Neutrophil (primary cell): ENCODE data around the gene TTN.

Experiments used
- H3K27ac ChIP-seq: fragments of 200-600 bp; sonication (generic); 2 replicates; pipeline ENCODE4 v1.5.1; 2016; ENCODE audit warnings: mild to moderate bottlenecking, moderate library complexity
- H3K27me3 ChIP-seq: fragments of 200-600 bp; sonication (generic); 2 replicates; pipeline ENCODE4 v1.6.0; 2016; ENCODE audit warnings: mild to moderate bottlenecking
- H3K36me3 ChIP-seq: fragments of 200-600 bp; sonication (generic); 2 replicates; pipeline ENCODE4 v1.5.1; 2017
- H3K4me1 ChIP-seq, 2 experiments: fragments of 200-600 bp in 1 of 2; sonication (generic) in 1 of 2; 1 replicate in 1 of 2; 2 replicates in 1 of 2; pipeline versions ENCODE4 v1.5.1 to v1.6.1; 2013 to 2016; ENCODE audit warnings: low read depth in 1 of 2, low read length in 1 of 2, mild to moderate bottlenecking in 1 of 2, moderate library complexity in 1 of 2; ENCODE audit not compliant: control insufficient read depth in 1 of 2, insufficient read depth in 1 of 2
- H3K4me3 ChIP-seq, 2 experiments: fragments of 200-600 bp in 1 of 2; sonication (generic) in 1 of 2; 1 replicate in 1 of 2; 2 replicates in 1 of 2; pipeline ENCODE4 v1.5.1; 2013 to 2016; ENCODE audit warnings: low read depth in 1 of 2, low read length in 1 of 2, mild to moderate bottlenecking in 1 of 2, moderate library complexity in 1 of 2
- H3K9me3 ChIP-seq: fragments of 200-600 bp; sonication (generic); 2 replicates; pipeline ENCODE4 v1.5.1; 2016
- TF ChIP-seq, protein P1 (sequence below): fragments of 200-600 bp; sonication (generic); IDR thresholded peaks from 2 replicates; pipeline ENCODE4 v1.5.1; 2016; ENCODE audit warnings: antibody characterized with exemption

TTN gene

GRCh38 chr2:178844701-178845100 lies 37.5 kb upstream of the TTN start:
- Histone ChIP-seq H3K27ac (no peak overlapping the region), H3K9me3 (no peaks in the 10 kb centered on the region), H3K4me1 (no peaks in the 10 kb centered on the region), H3K36me3 (no peaks in the 10 kb centered on the region), H3K4me3 (no peak overlapping the region), H3K27me3 (no peaks in the 10 kb centered on the region)
- TF ChIP-seq, protein P1, sequence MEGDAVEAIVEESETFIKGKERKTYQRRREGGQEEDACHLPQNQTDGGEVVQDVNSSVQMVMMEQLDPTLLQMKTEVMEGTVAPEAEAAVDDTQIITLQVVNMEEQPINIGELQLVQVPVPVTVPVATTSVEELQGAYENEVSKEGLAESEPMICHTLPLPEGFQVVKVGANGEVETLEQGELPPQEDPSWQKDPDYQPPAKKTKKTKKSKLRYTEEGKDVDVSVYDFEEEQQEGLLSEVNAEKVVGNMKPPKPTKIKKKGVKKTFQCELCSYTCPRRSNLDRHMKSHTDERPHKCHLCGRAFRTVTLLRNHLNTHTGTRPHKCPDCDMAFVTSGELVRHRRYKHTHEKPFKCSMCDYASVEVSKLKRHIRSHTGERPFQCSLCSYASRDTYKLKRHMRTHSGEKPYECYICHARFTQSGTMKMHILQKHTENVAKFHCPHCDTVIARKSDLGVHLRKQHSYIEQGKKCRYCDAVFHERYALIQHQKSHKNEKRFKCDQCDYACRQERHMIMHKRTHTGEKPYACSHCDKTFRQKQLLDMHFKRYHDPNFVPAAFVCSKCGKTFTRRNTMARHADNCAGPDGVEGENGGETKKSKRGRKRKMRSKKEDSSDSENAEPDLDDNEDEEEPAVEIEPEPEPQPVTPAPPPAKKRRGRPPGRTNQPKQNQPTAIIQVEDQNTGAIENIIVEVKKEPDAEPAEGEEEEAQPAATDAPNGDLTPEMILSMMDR = no peak

- no peaks in the 10 kb centered on the region for H3K36me3 ChIP-seq
- no peaks in the 10 kb centered on the region for H3K27me3 ChIP-seq
- H3K4me1 ChIP-seq = no peaks in the 10 kb centered on the region
- H3K4me3 ChIP-seq = no peak overlapping the region
- TF ChIP-seq, protein P1 = no peak
- no peak overlapping the region for H3K27ac ChIP-seq
- H3K9me3 ChIP-seq = no peaks in the 10 kb centered on the region
Measured at GRCh38 chr2:178844269-178844668, 37.0 kb upstream of the TTN start.

DNA sequence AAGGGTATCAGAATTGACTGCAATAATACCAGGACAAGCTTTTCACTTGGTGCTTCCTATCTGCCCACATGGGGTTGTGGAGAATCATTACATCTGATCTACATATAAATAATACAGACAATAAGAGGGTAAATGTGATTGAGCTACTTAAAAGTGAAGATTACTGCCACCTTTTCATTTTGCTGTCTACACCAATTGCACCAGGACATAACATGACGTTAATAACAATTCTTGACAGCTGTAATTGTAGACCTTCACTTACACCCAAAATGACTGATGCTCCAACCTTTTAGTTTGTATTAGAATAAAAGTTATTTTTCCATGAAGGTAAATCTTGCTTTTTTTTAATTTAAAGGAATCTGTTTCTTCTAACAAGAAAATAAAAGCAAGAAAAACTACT lies 36.5 kb upstream of the TTN start:
- Histone ChIP-seq H3K27me3 (no peaks in the 10 kb centered on the region), H3K27ac (no peak overlapping the region), H3K4me1 (no peaks in the 10 kb centered on the region), H3K4me3 (no peak overlapping the region), H3K36me3 (no peaks in the 10 kb centered on the region), H3K9me3 (no peaks in the 10 kb centered on the region)
- TF ChIP-seq, protein P1 = no peak

DNA sequence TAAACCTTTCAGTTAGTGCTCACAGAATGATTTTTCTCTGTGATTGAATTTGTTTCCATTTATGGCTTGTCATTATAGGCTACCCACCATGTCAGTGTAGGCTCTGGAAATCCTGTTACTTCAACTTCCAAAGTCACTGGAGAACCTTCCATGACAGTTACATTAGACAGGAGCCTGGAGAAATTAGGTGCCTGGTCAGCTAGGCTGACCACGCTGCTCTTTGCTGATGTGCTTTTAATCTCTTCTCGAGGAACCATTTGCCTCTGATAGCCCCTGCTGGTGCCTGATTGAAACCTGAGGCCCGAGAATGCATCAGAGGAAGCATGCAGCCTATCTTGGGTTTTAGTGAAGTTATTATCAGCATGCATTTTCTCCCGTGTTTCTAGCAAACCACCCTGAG lies 29.6 kb upstream of the TTN start:
- Histone ChIP-seq H3K27ac (no peak overlapping the region), H3K36me3 (no peaks in the 10 kb centered on the region), H3K4me3 (no peak overlapping the region), H3K27me3 (no peaks in the 10 kb centered on the region), H3K9me3 (no peaks in the 10 kb centered on the region), H3K4me1 (no peaks in the 10 kb centered on the region)
- TF ChIP-seq, protein P1 = no peak

- no peaks in the 10 kb centered on the region for H3K36me3 ChIP-seq
- H3K27me3 ChIP-seq = no peaks in the 10 kb centered on the region
- no peaks in the 10 kb centered on the region for H3K4me1 ChIP-seq
- no peak overlapping the region for H3K4me3 ChIP-seq
- no peaks in the 10 kb centered on the region for H3K9me3 ChIP-seq
- TF ChIP-seq, protein P1 = no peak
- no peak overlapping the region for H3K27ac ChIP-seq
Measured at GRCh38 chr2:178834086-178834485, 26.9 kb upstream of the TTN start.

GRCh38 chr2:178833382-178833781 lies 26.2 kb upstream of the TTN start:
- no peaks in the 10 kb centered on the region for H3K27me3 ChIP-seq
- no peaks in the 10 kb centered on the region for H3K36me3 ChIP-seq
- H3K4me1 ChIP-seq = no peaks in the 10 kb centered on the region
- H3K4me3 ChIP-seq = no peak overlapping the region
- H3K27ac ChIP-seq = no peak overlapping the region
- TF ChIP-seq, protein P1 = no peak
- no peaks in the 10 kb centered on the region for H3K9me3 ChIP-seq
